HG03066 (cell line): ENCODE measurements around the gene GLYATL1.

Experiments used
- ATAC-seq: cut with Tn5 transposase; IDR thresholded peaks from one replicate; pipeline ENCODE4 v1.9.1; 2021; ENCODE audit warnings: low read depth; ENCODE audit not compliant: unreplicated experiment

Gene GLYATL1

DNA sequence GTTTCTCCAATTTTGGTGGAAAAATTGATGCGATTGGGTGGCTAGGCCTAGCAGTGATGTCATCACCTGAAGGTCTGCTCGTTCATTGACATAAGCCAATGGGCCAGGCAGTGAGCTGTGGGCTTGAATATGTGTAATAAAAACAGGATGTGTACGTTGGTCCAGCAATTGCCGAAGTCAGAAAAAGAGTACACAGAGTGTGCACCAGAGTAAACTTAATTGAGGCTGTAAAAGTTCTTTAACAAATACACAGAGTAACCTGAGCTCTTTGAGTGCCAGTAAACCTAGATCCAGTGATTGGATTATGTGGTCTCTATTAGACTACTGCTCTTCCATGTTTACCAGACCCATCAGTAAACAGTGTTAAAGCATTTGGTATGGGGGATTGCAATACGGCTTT lies 13.0 kb upstream of the GLYATL1 start:
- ATAC-seq: no peak

DNA sequence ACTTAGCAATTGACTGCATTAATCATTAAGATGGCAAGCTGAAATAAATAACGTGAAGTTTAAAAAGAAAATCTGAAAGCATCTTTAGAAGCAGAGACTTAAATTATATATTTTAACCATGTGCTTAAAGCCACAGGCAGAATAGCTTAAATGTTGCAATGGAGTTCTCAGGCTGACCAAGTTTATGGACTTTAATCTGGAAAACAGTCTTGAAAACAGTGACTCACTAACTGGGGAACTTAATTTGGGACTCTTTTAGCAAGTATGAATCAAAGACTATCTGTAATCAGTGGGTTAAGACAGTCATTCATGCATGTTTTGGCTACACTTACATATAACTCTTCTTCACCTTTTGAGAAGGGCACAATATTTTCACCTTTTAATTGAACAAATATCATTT lies 12.6 kb upstream of the GLYATL1 start:
- ATAC-seq: no peak

DNA sequence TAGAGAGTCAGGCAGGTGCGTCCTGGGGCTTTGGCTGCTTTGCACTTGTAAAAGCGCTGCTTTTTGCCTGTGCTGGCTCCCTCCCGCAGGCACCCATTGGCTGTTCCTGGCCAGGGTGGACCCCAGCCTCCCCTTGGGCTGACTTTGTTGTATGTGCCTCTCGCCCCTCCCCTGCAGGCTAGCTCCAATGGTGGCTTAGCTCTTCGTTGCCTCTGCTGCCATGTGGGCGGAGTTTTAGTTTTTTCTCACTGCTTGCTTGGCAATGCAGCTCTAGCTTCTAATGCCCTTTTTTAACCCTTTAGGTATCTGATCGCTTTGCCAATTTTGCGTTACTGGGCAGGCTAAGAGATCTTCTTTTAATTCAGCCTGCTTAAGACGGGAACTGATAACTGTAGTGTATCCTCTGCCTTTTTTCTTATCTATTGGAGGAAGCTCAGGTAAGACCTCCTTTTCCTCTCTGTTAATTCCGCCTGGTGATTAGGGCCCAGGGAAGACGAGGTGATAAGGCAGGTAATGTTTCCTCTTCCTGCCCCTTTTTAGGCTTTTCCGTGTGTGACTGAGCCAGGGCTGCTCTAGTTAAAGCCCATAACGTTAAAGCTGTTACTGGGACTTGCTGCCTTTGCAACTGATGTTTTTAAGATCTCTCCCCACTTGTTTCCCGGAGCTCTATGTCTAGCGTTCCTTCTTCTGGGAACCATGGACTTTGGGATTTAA lies 11.7 kb upstream of the GLYATL1 start:
- ATAC-seq: no peak

DNA sequence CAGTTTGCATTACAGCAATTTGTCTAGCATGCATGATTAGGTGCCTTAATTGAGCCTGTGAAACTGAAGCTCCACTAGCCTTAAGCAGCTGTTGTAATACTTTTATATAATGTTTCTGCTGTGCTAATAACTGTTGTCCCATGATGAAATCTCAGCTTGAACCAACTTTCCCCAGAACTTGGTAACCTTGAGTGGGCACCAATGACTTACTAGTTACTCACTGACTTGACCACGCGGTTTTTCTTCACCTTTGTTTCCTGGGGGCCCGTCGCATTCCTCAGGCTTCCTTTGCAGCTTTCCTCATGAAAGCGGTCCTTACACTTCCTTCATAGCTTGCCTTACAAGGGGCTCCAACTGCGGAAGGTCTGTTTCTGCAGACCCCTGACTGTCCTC lies 11.2 kb upstream of the GLYATL1 start:
- ATAC-seq: no peak

DNA sequence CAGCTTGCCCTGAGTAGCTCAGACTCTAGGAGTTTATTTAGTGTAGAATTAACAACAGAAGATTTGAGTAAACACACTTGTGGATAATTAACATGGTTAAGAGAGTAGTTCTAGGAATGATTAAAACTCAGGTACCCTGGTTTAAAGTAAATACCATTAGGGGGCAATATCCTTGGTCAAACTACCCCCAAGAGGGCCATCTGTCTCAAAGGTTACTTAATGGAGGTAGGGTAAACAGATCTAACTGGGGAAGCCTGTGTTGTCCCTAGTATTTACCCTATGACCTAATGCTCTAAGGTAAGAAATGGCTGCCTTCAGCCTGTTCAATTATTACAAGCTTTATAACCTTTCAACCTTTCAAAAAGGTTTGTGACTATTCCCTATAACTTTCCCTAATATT lies 10.6 kb upstream of the GLYATL1 start:
- no peak for ATAC-seq

DNA sequence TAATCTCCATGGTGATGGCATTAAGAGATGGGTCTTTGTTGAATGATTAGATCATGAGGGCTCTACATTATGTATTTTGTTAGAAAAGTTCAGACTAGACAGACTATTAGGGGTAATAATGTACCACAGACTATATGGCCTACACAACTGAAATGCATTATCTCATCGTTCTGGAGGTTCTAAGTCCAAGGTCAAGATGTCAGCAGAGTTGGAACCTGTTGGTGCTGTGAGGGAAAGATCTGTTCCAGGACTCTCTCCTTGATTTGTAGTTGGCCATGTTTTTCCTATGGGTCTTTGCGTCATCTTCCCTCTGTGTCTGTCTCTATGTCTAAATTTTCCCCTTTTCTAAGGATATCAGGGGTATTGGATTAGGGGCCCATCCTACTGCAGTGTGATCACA lies 8.4 kb upstream of the GLYATL1 start:
- ATAC-seq: no peak

DNA sequence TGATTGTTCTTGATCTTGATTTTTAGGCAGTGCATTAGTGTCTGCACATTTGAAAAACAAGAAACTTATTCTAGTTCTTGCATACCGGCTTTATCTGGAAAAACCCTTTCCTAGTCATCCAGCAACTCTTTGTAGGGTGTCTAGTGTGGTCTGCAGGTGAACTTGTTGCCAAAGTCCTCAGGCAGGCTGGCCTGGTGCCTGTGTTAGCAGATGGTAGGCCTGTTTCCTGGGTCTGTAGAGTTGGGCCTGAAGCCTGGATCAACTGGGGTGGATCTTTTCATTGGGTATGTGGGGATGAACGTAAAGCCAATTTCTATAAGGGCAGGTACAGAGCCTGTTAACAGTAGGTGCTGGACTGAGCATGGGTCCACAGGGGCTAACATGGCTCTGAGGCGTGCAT lies 5.6 kb upstream of the GLYATL1 start:
- no peak for ATAC-seq

DNA sequence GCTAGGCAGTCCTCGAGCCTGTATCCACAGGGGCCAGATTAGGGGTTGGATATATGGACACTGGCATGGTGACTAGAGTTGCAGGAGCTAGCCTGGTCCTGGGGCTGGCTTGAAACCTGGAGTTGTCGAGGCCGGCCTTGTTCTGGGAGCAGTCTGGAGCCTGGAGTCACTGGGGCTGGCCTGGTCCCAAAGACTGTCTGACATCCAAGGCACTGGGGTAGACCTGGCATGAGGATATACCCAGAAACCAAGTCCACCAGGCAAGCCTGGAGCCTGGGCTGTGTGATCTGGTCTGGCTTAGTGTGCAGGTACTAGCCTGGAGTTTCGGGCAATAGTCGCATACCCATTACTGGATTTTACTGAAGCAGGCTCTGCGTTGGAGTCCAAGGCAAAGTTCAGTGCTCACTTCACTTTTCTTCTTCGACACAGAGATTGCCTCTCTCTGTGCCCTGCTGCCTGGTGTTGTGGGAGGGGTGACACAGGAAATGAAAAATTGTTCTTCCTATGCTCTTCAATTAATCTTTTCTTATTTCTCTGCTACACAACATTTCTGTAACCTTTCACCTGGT lies 4.3 kb upstream of the GLYATL1 start:
- no peak for ATAC-seq

DNA sequence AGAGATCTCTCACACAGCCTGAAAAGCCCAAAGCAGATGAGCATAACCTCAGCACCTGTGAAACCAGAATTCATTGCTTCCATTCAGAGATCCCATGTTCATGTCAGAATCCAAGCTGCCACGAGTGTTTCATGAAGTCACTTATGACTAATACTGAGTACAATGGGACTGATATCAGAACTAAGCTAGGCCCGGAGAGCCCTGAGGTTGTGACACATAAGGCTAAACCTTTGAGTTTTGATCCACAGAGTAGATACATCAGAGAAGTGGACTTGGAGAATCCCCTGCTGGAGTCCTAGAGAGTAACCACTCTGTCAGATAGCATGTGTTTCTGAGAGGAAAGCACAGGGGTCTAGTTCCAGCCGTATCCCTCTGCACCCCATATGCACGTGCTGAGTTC lies 890 bp upstream of the GLYATL1 start:
- ATAC-seq: no peak

DNA sequence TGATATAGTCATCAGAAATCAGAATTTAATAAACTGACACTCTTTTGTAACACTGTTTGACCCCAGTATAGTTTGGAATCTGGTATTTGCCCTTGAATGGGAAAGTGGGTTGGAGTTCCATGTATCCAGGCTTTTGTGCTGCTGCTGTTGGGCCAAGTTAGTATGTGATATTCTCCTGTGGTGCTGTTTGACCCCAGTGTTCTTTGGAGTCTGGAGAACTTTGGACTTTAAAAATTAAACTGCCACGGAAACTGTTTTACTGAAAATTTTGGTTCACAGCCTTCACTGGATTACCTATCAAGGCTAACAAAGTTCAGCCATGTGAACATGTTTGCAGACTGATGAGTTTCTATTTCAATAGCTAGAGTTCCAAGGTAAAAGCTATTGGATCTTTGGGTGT lies 740 bp downstream of the GLYATL1 start:
- no peak for ATAC-seq

DNA sequence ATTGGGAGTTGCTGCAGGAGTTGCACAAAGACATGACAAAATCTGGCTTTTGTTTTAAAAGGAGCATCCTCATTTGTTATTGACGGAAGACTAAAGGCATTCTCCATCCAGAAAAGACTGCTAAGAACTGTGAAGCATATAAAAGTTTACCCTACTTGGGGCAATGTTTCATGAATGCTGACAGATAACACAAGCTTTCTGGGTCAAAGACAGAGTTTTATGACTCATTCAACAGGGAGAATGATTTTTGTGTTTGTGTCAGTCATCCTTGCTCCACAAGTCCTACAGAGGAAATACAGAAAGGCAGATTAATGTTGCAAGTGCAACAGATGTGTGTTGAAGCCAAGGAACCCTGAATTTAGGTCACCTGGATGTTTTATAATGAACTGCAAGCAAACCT lies 2.5 kb downstream of the GLYATL1 start:
- ATAC-seq: no peak

DNA sequence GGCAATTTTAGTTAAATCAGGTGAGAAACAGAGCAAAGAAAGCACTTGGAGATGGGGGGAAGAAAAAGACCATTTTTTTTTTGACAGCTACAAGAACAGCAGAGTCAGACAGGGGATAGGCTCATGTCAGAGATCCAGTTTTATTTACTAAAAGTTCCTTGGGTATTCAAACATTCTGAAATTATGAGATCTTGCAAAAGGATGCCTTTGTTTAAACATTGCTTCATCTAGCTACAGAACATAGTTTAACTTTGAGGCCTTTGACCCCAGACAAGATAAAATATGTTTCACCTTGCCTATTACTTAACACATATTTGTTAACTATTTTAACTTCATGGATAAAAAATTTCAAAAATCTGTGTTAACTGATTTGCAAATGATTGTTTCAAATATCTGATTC lies 6.4 kb downstream of the GLYATL1 start:
- no peak for ATAC-seq

DNA sequence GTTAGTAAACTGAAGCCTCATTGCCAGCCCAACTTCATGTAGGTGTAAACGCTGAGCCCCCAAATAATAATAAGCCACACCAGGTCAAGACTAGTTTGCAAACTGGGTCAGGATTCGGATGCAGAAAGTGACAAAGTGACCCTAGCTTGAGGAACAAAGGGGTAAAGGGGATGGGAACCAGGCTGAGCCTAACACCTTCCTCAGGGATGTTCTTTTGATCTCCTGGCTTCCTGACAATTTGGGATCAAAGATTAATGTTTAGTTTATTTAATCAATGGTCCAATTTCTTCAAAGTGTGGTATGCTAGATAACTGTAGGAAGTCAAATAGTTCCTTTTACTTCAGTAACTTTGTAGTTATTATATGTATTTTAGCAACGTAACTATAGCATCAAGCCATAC lies 9.9 kb downstream of the GLYATL1 start:
- no peak for ATAC-seq

DNA sequence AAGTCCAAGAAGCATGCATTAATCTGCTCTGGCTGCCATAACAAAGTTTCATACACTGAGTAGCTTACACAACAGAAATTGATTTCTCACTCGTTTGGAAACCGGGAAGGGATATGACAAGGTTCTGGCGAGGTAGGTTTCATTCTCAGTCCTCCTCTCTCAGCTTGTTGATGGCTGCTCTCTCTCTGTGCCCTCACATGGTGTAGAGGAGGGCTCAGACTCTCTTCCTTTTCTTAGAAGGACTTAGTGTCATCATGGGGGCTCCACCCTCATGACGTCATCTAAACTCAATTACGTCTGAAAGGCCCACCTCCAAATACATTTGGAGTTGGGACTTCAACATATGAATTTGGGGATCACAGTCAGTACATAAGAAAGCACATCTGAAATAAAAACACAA lies 18.6 kb downstream of the GLYATL1 start:
- no peak for ATAC-seq

DNA sequence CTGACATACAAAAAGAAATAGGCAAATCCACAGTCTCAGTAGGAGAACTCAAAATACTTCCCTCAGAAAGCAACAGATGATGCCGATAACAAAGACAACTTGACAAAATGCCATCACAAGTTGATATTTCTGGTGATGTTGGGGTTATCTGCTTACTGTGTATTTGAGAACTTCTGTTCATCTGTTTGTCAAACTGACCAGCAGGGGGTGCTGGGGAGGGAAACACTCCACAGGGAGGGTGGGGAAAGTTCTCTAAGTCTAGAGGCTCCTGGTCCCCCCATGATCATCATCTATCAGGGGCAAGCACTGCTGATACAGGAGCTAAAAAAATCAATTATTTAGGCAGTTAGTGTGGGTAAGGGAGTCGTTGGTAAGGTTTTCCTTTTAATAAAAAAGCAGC lies 19.2 kb downstream of the GLYATL1 start:
- ATAC-seq: no peak

DNA sequence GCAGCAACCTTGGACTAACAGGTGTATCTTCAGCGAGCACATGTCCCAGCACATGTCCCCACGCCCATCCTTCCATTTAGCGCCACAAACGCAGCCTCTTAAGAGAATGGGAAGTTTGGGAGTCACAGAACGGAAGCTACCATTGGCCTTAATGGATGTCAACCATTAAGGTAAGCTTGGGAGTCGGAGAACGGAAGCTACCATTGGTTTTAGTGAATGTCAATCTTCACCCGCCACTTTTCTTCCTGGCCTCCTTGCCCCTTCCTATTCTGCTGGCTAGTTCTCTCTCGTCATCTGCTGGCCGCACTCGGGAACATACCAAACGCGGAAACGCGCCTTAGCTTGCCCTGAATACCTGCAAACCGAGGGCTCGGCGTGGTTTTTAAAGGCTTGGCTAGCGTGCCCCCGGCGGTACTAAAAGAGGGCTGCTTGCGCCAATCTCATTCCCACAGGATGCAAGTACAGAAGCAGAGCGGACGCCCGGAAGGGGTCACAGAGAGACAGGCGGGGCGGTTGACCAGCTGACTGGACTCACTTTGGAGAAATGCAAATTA lies 24.3 kb downstream of the GLYATL1 start:
- ATAC-seq: no peak

DNA sequence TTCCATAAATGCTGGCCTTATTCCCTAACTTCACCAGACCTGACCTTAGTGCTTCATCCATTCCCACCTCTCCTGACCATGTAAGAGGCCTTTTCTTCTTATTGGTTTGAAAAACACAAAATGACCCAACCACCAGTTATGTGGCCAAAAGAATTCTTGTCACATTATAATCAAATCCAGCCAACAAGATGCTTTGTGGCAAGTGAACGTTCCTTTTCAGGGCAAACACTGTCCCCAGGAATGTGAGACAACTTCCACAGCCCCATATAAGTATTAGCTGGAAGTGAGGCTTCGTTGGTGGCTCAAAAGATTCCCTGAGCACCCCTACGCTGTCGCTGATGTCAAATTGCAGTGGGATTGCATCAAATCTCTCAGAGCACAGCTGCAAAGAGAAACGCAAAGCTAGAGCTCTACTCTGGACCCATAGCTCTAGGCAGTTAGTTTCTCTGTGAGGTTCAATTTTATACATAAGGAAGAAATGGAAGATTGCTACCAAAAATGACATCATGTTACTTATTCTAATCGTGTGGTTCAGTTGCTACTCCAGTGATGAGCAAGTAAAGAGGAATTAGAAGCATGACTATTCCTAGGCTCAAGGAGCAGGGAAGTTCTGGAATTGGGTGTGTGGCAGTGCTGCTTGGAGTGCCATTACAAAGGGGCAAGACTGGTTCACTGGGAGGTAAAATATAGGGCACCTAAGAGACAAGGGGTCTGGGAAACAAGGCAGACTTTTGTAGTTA lies 26.1 kb downstream of the GLYATL1 start:
- no peak for ATAC-seq

DNA sequence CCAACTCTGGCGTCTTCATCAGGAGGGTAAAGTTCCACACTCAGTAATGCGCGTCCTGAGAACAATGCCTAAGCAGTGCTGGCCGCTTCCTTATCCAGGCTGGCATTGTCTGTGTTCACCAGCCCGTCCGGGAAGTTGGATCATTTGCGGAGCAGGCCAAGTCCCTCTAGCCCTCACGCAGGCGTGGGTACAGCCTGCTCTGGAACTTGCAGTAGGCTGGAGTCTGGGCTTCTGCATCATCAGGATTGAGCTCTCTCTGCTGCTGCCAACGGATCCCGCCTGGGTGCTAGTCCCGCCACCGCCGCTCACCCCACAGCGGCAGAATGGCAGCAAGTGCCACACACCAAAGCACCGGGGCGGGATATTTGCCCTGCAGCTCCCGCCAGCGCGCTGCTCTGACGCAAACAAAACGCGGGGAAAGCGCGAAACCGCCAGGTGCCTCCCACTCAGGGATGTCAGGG lies 29.0 kb downstream of the GLYATL1 start:
- no peak for ATAC-seq

DNA sequence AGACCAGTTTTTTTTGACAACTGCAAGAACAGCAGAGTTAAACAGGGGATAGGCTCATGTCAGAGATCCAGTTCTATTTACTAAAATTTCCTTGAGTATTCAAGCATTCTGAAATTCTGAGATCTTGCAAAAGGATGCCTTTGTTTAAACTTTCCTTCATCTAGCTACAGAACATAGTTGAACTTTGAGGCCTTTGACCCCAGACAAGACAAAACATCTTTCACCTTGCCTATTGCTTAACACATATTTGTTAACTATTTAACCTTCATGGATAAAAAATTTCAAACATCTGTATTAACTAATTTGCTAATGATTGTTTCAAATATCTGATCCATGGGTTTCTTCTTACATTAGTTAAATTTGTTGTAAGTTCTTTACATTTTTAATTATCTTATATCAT lies 38.2 kb downstream of the GLYATL1 start:
- ATAC-seq: no peak

DNA sequence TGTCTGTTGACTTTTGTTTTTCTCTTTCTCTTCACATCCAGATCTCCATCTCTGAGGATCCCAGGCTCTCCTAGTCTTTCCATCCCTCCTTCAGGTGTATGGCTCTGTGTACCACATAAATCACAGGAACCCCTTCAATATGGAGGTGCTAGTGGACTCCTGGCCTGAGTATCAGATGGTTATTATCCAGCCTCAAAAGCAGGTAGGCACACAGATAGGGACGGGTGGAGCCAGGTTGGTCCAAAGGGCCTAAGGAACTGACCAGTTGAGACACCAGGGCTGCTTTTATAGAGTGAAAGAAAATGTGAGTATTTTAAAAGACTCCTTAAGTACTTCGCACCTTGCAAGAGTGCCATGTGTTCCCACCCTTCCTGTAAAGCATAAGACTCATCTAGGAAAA lies 39.9 kb downstream of the GLYATL1 start:
- ATAC-seq: no peak

DNA sequence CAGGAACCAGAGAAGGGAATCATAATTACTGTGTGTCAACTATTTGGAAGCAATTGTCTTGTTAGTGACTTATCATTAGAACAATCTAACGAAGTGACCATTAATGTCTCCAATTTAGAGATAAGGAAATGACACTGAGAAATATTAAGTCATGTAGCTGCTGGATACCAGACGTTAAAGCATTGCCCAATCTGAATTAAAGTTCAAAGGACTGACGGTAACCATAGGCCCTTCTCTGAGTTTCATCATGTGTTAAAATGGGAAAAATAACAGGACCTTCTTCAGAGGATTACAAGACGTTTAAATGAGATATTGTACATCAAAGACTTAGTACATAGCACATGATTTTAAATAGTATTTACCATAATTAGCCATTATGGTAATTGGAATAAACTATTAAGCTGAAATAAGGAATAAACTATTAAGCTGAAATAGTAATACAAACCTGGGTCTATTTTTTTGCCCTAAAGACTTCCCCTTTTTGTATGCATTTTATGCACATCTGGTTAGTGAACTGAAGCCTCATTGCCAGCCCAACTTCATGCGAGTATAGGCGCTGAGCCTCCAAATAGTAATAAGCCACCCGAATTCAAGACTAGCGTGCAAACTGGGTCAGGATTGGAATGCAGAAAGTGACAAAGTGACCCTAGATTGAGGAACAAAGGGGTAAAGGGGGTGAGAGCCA lies 41.0 kb downstream of the GLYATL1 start:
- ATAC-seq: no peak
